ENCODE data around the gene IRX5.

Gene IRX5

GRCh38 chr16:54952195-54952594 lies 21.5 kb downstream of the IRX5 start:
- no peak for TF ChIP-seq POLR2A (IDR thresholded peaks at IDR 0.05; ENCODE audit: low read depth, low read length)
- no peak for DNase-seq (ENCODE audit: insufficient read length, low spot score)
- no peak for FAIRE-seq

DNA sequence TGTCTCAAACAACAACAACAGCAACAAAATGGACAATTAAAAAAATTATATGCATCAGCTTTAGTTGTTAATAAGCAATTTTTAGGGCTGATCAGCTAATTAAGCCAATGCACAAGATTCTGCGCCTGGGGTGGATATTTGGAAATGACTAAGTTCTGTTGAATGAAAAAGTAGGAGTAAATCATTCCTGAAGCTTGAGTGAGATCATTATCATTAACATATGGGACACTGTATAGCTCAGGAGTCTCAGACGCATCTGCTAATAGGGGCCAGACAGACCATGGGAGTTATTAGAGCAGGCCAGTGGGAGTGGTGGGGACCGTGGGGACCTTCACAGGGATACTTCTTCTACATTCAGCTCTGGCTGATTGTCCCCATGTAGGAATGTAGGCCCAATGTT lies 22.8 kb downstream of the IRX5 start:
- no peak for TF ChIP-seq POLR2A (IDR thresholded peaks at IDR 0.05; ENCODE audit: low read depth, low read length)
- DNase-seq (ENCODE audit: insufficient read length, low spot score) (no peak), FAIRE-seq (no peak)

DNA sequence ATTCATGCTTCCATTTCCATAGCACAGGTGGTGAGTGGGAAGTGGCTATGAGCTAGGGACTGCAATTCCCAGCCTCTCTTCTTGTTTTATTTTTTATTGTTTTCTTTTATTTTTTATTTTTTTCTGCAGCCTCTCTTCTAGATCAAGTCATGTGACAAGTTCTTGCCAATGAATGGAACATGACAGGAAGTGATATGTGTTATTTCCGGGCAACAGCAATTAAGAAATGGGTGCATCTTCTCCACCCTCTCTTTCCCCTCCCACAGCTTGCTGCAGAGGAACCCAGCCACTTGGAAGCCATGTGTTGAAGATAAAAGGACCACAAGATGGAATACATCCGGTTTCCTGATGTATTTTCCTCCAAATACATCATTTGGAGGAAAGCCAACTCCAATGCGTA lies 23.6 kb downstream of the IRX5 start:
- FAIRE-seq (no peak), DNase-seq (ENCODE audit: insufficient read length, low spot score) (no peak)
- TF ChIP-seq POLR2A (IDR thresholded peaks at IDR 0.05; ENCODE audit: low read depth, low read length) = no peak

DNA sequence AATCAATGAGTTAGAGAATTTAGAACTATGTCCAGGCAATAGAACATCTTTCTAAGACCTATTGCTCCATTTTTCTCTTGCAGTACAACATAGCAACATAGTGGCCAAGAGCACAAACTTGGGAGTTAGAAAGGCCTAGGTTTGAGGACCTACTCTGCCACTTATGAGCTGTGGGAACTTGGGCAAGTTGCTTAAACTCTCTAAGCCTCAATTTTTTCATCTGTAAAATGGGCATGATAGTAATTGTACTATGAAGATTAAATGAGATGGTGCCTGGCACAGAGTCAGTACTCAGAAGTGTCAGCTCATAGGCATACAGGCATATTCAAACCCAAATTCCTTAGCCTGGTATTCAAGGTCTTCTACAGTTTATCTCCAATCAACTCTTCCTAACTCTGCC lies 25.1 kb downstream of the IRX5 start:
- FAIRE-seq = no peak
- TF ChIP-seq POLR2A (IDR thresholded peaks at IDR 0.05; ENCODE audit: low read depth, low read length) = no peak
- DNase-seq (ENCODE audit: insufficient read length, low spot score) = no peak

DNA sequence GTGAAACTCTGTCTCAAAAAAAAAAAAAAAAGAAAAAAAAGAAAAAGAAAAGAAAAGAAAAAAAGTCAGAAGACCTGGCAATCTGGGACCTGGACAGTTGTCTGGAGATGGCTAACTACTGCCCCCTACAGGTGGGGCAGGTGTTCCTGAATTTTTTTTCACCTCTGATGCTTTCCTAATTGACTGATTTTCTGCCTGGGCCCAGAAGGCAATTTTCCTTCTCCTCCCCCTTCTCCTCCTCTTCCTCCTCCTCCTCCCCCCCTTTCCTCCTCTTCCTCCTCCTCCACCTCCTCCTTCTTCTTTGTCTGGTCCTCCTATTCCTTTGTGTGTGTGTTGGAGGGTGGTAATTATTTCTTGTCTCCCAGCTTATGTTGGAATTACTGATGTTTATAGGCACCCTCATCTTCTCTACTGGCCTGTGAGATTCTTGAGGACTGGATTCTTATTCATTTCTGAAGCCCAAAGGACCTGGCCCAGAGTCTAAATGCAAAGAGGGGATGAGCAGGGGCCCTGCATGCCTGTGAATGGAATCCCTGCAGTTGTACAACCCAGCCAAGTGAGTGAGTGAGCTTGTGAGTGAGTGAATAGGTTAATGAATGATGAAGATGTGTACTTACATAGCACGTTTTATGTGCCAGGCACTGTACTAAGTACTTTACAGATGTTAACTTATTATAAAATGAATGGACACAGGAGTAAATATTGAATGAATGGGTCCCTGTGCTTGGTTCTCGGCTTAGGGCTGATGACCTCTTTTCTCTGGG lies 26.9 kb downstream of the IRX5 start:
- DNase-seq (ENCODE audit: insufficient read length, low spot score) (no peak), FAIRE-seq (no peak)
- no peak for TF ChIP-seq POLR2A (IDR thresholded peaks at IDR 0.05; ENCODE audit: low read depth, low read length)

- FAIRE-seq (no peak), DNase-seq (ENCODE audit: insufficient read length, low spot score) (no peak)
- TF ChIP-seq POLR2A (IDR thresholded peaks at IDR 0.05; ENCODE audit: low read depth, low read length) = no peak
Observed at GRCh38 chr16:54962045-54962444, 31.4 kb downstream of the IRX5 start.

GRCh38 chr16:54964239-54964638 lies 33.6 kb downstream of the IRX5 start:
- FAIRE-seq = no peak
- DNase-seq (ENCODE audit: insufficient read length, low spot score) = no peak
- TF ChIP-seq POLR2A (IDR thresholded peaks at IDR 0.05; ENCODE audit: low read depth, low read length) = no peak

DNA sequence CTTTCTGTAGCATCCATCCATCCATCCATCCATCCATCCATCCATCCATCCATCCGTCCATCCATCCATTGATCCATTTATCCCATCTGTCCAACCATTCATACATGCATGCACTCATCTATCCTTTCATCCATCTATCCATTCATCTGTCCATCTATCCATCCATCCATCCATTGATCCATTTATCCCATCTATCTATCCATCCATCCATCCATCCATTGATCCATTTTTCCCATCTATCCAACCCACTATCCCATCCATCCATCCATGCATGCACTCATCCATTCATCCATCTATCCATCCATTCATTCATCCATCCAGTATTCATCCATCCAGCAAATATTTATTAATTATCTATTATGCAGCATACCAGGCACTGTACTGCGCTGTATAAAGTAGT lies 34.8 kb downstream of the IRX5 start:
- FAIRE-seq = no peak
- TF ChIP-seq POLR2A (IDR thresholded peaks at IDR 0.05; ENCODE audit: low read depth, low read length) = no peak
- no peak for DNase-seq (ENCODE audit: insufficient read length, low spot score)

GRCh38 chr16:54968011-54968410 lies 37.3 kb downstream of the IRX5 start:
- FAIRE-seq = no peak
- no peak for TF ChIP-seq POLR2A (IDR thresholded peaks at IDR 0.05; ENCODE audit: low read depth, low read length)
- no peak for DNase-seq (ENCODE audit: insufficient read length, low spot score)

DNA sequence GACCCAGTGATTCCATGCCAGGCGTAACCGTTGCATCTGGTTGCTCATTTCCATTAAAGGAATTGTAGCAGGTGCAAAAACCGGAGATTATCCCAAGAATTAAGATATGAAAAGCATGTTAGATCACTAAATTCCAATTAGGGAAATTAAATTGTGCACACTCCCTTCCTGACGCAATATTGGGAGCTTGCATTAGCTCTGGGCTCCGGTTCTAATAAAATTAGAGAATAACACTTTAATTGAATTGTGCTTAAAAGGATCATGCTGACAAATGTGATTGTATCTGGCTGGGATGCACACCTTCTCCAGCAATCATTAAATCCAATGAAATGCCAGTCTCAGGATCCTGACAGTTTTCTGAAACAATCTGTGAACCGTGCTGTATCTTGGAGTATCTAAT lies 38.1 kb downstream of the IRX5 start:
- DNase-seq (ENCODE audit: insufficient read length, low spot score) (no peak), FAIRE-seq (no peak)
- no peak for TF ChIP-seq POLR2A (IDR thresholded peaks at IDR 0.05; ENCODE audit: low read depth, low read length)

- TF ChIP-seq POLR2A (IDR thresholded peaks at IDR 0.05; ENCODE audit: low read depth, low read length) = no peak
- FAIRE-seq = no peak
- DNase-seq (ENCODE audit: insufficient read length, low spot score) = no peak
Observed at GRCh38 chr16:54970016-54970415, 39.4 kb downstream of the IRX5 start.

- TF ChIP-seq POLR2A (IDR thresholded peaks at IDR 0.05; ENCODE audit: low read depth, low read length) = no peak
- no peak for DNase-seq (ENCODE audit: insufficient read length, low spot score)
- no peak for FAIRE-seq
Observed at GRCh38 chr16:54974367-54974766, 43.7 kb downstream of the IRX5 start.

DNA sequence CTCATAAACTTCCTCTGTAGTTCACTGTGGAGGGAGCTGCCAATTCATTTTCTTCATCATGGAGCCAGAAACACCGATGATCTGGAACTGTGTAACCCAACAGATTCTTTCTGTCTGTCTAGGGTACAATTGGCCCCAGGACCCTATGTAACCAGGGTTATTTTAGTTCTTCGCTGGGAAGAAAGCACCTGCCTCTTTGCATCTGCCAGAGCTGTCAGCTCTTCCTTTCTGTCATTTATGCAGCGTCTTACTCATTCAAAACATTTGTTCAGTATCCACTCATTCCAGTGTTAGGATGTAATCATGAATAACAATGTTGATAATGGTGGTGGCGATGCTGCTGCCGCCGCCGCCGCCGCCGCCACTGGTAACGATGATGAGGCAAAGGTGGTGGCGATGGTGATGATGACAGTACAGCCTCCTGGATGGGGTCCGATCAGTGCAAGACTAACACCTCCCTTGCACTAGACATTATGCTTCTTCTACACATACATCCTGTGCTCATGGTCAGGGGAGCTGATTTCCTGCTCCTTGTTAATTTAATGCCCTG lies 46.1 kb downstream of the IRX5 start:
- no peak for TF ChIP-seq POLR2A (IDR thresholded peaks at IDR 0.05; ENCODE audit: low read depth, low read length)
- FAIRE-seq (no peak), DNase-seq (ENCODE audit: insufficient read length, low spot score) (no peak)

DNA sequence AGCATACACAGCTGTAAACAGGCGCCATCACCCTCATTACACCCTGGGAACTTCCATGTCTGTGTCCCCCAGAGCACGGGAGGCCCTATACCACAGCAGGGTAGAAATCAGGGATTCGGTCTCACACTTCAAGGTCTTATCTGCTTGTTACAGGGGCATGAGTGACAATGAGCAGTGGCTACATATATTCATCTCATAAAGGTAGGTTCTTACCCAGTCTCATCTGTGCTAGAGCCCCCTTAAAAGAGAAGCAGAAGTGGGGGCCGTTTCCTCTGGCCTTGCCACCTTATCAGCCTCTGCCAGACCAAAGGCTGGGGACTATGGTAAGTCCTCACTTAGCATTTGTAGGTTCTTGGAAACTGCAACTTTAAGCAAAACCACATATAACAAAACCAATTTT lies 46.5 kb downstream of the IRX5 start:
- no peak for TF ChIP-seq POLR2A (IDR thresholded peaks at IDR 0.05; ENCODE audit: low read depth, low read length)
- DNase-seq (ENCODE audit: insufficient read length, low spot score) = no peak
- no peak for FAIRE-seq

DNA sequence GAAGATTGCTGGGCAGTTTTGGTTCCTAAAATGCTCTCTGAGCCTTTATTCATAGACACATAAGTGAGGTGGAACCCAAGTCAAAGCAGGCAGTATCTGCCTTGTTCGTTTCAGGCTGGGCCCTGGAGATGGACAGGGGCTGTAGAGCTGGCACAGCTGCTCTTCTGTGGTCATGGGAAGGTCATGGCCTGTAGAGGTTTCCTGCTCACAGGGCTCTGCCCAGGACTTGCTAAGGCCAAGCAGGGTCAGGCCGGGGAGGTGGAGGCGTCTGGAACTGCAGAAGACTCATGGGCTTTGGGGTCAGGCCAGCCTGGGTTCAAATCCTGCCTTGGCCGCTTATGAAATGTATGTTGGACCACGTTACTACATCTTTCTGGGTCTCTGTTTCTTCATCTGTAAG lies 50.2 kb downstream of the IRX5 start:
- no peak for FAIRE-seq
- TF ChIP-seq POLR2A (IDR thresholded peaks at IDR 0.05; ENCODE audit: low read depth, low read length) = no peak
- no peak for DNase-seq (ENCODE audit: insufficient read length, low spot score)
